B cell (primary cell): Measurements from ENCODE around the gene B4GALT7.
"Not testable (repeated sequence)": the region's sequence is repeated elsewhere in the genome, so short reads cannot be mapped to it uniquely, and the experiment has no call there.

Source experiments
- CTCF ChIP-seq: fragments of 200-600 bp; IDR thresholded peaks from one replicate; pipeline ENCODE4 v1.8.0; 2022; ENCODE audit warnings: antibody characterized with exemption, mild to moderate bottlenecking
- EZH2 ChIP-seq: IDR thresholded peaks from 2 replicates; pipeline ENCODE4 v1.6.1; 2012; ENCODE audit warnings: borderline replicate concordance, low read depth, mild to moderate bottlenecking, moderate library complexity, low read length; ENCODE audit not compliant: insufficient read depth, poor library complexity, severe bottlenecking

- TF ChIP-seq CTCF, EZH2: not testable (repeated sequence)
Observed at GRCh38 chr5:177624172-177624571, 24.2 kb downstream of the B4GALT7 start.
